Inflammatory macrophage treated with lipopolysaccharide for 1 hour (primary cell): ENCODE results near the gene LNX2.

Experiments used
- DNase-seq, 2 donors: peaks; one replicate each; pipeline ENCODE4 v3.0.0-alpha.2; 2020 to 2022

LNX2 gene

GRCh38 chr13:27549406-27549981 lies 70.8 kb downstream of the LNX2 start:
- DNase-seq, result no peak

GRCh38 chr13:27542220-27542619 lies 78.1 kb downstream of the LNX2 start:
- DNase-seq, result no peak

- no peak for DNase-seq
These were observed 78.9 kb downstream of the LNX2 start for GRCh38 chr13:27541386-27541785.

GRCh38 chr13:27536361-27537101 lies 83.8 kb downstream of the LNX2 start:
- no peak for DNase-seq

GRCh38 chr13:27535546-27535945 lies 84.8 kb downstream of the LNX2 start:
- no peak for DNase-seq

- DNase-seq, result no peak
These were observed 85.3 kb downstream of the LNX2 start for GRCh38 chr13:27534981-27535380.

- no peak for DNase-seq
These were observed 86.0 kb downstream of the LNX2 start for GRCh38 chr13:27534108-27534980.

- DNase-seq, result peak; percentile 56 to 90
These were observed 87.1 kb downstream of the LNX2 start for GRCh38 chr13:27533155-27533643.

- no peak for DNase-seq
These were observed 91.4 kb downstream of the LNX2 start for GRCh38 chr13:27528908-27529307.

- DNase-seq, result no peak
These were observed 93.8 kb downstream of the LNX2 start for GRCh38 chr13:27526516-27526915.

GRCh38 chr13:27524981-27525975 lies 95.1 kb downstream of the LNX2 start:
- no peak for DNase-seq

GRCh38 chr13:27523346-27524073 lies 96.8 kb downstream of the LNX2 start:
- peak; percentile 2 to 45 for DNase-seq

GRCh38 chr13:27522847-27523246 lies 97.5 kb downstream of the LNX2 start:
- DNase-seq, result peak; percentile 62 to 67

GRCh38 chr13:27516103-27516502 lies 104.2 kb downstream of the LNX2 start:
- DNase-seq, result no peak

- no peak for DNase-seq
These were observed 110.2 kb downstream of the LNX2 start for GRCh38 chr13:27510082-27510481.

GRCh38 chr13:27508802-27509201 lies 111.5 kb downstream of the LNX2 start:
- no peak for DNase-seq

- no peak for DNase-seq
These were observed 114.5 kb downstream of the LNX2 start for GRCh38 chr13:27505792-27506191.

- DNase-seq, result no peak
These were observed 115.5 kb downstream of the LNX2 start for GRCh38 chr13:27504868-27505194.

- DNase-seq, result no peak
These were observed 116.0 kb downstream of the LNX2 start for GRCh38 chr13:27504128-27504867.

- no peak for DNase-seq
These were observed 119.4 kb downstream of the LNX2 start for GRCh38 chr13:27500806-27501534.
